Epithelial cell of proximal tubule (primary cell): ENCODE measurements around the gene CES1. TPM values are rescaled to one million over a fixed set of nuclear protein-coding genes. Genes with fewer than 3 reads are reported as not detected.

Experiments used
- DNase-seq: peaks from one replicate; pipeline ENCODE4 v3.0.0-alpha.2; 2011; ENCODE audit warnings: low read depth
- H3K4me3 ChIP-seq: 2 replicates; pipeline ENCODE4 v1.5.1; 2011; ENCODE audit warnings: low read depth, mild to moderate bottlenecking, low read length
- total RNA-seq: library from RNA; depleted of rRNA; stranded (reverse); fragments of >200 nt; gene quantifications from 2 replicates; pipeline ENCODE4 v1.2.3, GENCODE V29; 2015
- TF ChIP-seq, protein P1 (sequence below): conservative IDR thresholded peaks from 2 replicates; pipeline ENCODE4 v1.5.1; 2012; ENCODE audit warnings: low read depth, mild to moderate bottlenecking, low read length

Gene CES1
- total RNA-seq, result not detected in 2 replicates

GRCh38 chr16:55832773-55833691 lies at the start of gene CES1:
Gene CES1, minus strand, starts transcription at chr16:55833096. Its CDS starts 41 bp downstream, at chr16:55833055.
- DNase-seq, result no peak
- no peak within 1 kb of the TSS for H3K4me3 ChIP-seq
- TF ChIP-seq, protein P1, sequence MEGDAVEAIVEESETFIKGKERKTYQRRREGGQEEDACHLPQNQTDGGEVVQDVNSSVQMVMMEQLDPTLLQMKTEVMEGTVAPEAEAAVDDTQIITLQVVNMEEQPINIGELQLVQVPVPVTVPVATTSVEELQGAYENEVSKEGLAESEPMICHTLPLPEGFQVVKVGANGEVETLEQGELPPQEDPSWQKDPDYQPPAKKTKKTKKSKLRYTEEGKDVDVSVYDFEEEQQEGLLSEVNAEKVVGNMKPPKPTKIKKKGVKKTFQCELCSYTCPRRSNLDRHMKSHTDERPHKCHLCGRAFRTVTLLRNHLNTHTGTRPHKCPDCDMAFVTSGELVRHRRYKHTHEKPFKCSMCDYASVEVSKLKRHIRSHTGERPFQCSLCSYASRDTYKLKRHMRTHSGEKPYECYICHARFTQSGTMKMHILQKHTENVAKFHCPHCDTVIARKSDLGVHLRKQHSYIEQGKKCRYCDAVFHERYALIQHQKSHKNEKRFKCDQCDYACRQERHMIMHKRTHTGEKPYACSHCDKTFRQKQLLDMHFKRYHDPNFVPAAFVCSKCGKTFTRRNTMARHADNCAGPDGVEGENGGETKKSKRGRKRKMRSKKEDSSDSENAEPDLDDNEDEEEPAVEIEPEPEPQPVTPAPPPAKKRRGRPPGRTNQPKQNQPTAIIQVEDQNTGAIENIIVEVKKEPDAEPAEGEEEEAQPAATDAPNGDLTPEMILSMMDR, result no peak

DNA sequence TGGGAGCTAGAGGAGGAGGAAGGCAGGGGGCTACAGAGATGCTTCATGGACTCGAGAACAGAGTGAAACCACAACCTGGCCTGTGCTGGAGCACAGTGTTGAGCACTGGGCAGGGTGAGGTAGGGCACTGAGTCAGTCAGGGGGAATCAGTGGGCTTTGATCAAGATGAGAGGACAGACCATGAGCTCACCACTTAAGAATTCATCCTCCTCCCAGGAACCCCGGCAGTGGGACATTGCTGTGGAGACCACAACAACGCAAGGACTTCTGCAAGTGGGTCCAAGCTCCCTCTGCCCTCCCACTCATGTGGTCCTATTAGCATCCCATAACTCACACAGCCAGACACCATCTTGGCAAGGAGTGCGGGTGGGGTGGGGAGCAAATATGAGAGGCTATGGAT lies 44.0 kb upstream of the CES1 start:
- no peak overlapping the region for H3K4me3 ChIP-seq
- no peak for DNase-seq
- TF ChIP-seq, protein P1, result no peak

DNA sequence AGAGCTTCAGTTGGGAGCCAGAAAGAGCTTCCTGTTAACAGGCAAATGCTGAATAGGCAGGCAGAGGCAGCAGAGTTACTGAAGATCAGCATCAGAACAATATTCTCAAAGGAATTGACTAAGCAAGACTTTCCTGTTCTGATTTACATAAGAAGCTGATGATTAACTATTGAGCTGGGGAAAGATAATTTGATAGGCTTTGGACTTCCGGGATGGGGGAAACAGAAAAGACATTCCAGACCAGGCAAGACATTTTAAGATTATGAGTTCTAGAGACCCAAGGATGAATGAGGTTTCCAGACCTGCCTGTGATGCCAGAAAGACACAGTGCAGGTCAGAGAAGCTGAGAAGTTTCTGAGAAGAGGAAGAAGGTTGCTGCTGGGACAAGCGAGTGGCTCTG lies 42.4 kb upstream of the CES1 start, which contains the start of gene CES5A:
TSS of gene CES5A (minus strand) at position 101 of the 400 bp plus-strand sequence. CDS start 152 bp downstream, outside the sequence.
- no peak for DNase-seq
- TF ChIP-seq, protein P1, result no peak

GRCh38 chr16:55873122-55873521 lies 40.2 kb upstream of the CES1 start:
- no peak overlapping the region for H3K4me3 ChIP-seq
- DNase-seq, result no peak
- TF ChIP-seq, protein P1, result no peak

More for the DNA sequence above, 42.4 kb upstream of the CES1 start, which contains the start of gene CES5A:
- no peak within 1 kb of the TSS for H3K4me3 ChIP-seq

- no peak for DNase-seq
- H3K4me3 ChIP-seq, result no peak overlapping the region
Observed at GRCh38 chr16:55872130-55872529, 39.2 kb upstream of the CES1 start.

GRCh38 chr16:55871411-55872038 lies 38.6 kb upstream of the CES1 start:
- H3K4me3 ChIP-seq, result no peak overlapping the region
- TF ChIP-seq, protein P1, result no peak

More at GRCh38 chr16:55872130-55872529, 39.2 kb upstream of the CES1 start:
- TF ChIP-seq, protein P1, result no peak

More at GRCh38 chr16:55871411-55872038, 38.6 kb upstream of the CES1 start:
- DNase-seq, result no peak
